Caki2 (cell line): Measurements from ENCODE around the gene SLC6A18. TPM values are rescaled to one million over a fixed set of nuclear protein-coding genes. Genes with fewer than 3 reads are reported as not detected.

Source experiments
- DNase-seq: peaks from one replicate; pipeline ENCODE4 v3.0.0-alpha.2; 2015; ENCODE audit warnings: low read depth
- in situ Hi-C: cut with HindIII; loops from 2 replicates; pipeline ENCODE4 v1.10.0; 2016; ENCODE audit warnings: low sequenced_read_pairs, low pct_unique_long_range_greater_than_20kb, mixed read lengths
- total RNA-seq: library from RNA; depleted of rRNA; stranded (reverse); fragments of >200 nt; shearing (Covaris generic); gene quantifications from 2 replicates; pipeline ENCODE4 v1.2.3, GENCODE V29; 2014; ENCODE audit warnings: low replicate concordance

The SLC6A18 gene
- total RNA-seq, 1 experiment from 2014 or later: not detected

GRCh38 chr5:1185629-1186350 lies 39.4 kb upstream of the SLC6A18 start:
- in situ Hi-C loops: no loop called here
- DNase-seq: no peak

DNA sequence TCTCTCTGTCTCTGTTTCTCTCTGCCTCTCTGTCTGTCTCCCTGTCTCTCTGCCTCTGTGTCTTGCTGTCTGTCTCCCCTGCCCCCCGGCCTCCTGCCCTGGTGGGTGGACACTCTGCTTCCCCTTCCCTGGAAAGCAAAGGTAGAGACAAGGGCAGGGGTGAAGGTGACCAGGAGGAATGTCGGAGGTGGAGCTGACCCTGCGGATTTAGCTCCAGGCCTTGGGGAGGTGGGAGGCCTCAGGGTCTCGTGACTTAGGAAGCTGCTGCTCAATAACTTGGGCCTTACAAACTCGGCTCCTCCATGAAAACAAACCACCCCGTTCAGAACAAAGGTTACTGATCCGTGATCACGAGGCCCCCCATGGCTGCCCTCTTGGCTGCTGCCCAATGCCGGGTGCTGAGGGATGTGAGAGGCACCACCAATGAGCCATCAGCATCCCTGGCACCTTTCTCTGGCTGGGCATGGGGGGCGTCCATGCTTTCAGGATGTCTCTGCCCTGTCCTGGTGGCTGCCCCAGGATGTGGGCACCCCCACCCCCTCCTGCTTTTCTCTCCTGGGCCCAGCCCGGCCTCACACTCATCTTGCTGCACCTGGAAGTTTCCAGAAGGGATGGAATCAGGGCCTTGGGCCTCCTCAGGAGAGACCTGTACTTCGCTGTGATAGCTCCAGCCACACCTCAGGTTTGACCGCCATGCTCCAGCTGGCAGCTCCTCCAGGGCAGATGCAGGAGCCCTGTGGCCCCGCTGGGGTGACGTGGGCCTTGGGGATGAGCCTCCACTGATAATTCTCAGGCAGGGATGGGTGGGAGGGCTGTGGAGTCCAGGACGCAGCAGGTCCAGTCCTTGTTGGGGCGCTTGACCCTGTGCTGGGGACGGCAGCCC lies 38.6 kb upstream of the SLC6A18 start:
- no peak for DNase-seq
- in situ Hi-C loops: no loop called here

- in situ Hi-C loops: no loop called here
- DNase-seq: no peak
Observed at GRCh38 chr5:1187234-1187949, 37.8 kb upstream of the SLC6A18 start.

DNA sequence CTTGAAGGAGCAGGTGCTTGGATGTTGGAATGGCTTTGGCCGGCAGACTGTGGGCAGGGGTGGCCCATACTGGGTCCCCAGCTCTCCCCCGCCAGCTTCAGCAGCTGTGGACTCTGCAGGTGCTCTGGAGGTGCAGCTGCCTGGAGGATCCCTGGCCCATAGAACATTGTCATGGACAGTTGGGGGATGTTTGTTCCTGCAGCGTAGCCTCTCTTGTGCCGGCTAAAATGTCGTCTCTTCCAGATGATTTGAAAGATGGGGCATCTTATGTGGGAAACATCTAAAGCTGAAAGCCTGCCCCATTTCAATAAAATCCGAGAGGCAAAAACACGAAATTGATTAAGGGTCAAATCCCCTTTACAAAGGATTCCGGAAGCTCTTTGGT lies 37.2 kb upstream of the SLC6A18 start:
- in situ Hi-C loops: no loop called here
- DNase-seq: no peak

GRCh38 chr5:1188464-1188863 lies 36.7 kb upstream of the SLC6A18 start:
- DNase-seq: no peak
- in situ Hi-C loops: no loop called here

DNA sequence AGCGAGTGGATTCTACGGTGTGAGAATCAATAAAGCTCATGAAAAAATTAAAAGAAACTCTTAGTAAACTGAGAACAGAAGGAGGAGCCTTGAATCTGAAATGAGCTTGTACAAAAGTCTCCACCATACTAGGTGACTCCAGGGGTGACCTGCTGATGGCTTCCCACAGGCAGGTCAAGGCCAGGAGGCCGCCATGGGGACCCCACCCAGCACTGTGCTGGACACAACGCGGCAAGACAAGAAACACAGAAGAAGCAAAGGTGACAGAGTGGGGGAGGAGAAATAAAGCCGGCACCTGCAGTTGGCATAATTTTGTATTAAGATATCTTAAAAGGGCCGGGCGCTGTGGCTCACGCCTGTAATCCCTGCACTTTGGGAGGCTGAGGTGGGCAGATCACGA lies 35.9 kb upstream of the SLC6A18 start:
- in situ Hi-C loops: no loop called here
- DNase-seq: no peak

DNA sequence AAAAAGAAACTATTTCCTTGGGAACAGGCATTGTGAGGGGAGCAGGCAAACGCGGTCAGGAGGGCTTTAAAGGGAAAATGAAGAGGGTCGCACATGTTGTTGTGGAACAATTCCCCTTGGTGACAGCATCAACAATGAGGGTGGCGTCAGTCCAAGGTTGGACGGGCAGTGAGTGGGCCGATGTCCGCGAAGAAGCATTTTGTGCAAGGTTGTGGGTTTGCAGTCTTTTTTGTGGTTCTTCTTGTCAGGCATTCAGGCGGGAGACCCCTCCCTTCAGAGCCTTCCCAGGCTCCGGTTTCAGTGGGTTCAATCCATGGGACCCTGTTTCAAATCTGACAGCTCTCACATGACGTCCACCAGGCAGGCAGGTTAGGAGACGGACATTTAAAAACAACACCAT lies 34.9 kb upstream of the SLC6A18 start:
- DNase-seq: no peak
- in situ Hi-C loops: no loop called here

DNA sequence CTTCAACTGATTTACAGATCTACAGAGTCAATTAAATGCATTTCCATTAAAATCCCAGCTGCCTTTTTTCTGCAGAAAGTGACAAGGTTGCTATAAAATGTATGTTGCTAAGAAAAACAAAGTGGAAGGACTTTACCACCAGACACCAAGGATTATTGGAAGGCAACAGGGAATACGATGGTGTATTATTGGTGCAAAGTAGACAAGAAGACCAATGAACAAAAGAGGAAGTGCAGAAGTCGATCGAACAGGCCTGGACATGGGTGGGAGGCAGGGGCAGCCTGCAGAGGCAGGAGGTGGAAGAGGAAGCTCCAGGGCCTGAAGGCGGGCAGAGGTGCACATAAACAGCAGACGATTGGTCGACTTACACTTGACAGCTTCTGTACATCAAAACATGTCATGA lies 34.3 kb upstream of the SLC6A18 start:
- DNase-seq: no peak
- in situ Hi-C loops: no loop called here

DNA sequence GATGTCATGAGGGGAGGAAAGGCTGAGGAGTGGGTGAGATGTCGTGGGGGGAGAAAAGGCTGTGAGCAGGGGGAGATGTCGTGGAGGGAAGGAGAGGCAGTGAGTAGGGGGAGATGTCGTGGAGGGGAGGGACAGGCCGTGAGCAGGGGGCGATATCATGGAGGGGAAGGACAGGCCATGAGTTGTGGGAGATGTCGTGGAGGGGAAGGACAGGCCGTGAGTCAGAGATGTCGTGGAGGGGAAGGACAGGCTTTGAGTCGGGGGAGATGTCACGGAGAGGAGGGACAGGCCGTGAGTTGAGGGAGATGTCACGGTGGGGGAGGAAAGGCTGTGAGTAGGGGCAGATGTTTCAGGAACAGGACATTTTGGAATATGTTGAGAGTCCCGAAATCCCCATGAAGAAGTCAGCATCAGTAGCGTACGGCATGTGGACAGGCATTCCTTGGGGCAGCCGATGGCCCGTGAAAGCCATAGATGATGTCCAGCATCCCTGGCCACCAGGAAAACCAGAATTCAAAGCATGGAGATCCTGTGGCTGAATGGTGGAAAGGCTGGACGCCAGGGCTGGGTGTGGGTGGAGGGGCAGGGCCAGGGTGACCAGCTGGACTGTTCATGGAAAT lies 32.1 kb upstream of the SLC6A18 start:
- in situ Hi-C loops: no loop called here
- no peak for DNase-seq

DNA sequence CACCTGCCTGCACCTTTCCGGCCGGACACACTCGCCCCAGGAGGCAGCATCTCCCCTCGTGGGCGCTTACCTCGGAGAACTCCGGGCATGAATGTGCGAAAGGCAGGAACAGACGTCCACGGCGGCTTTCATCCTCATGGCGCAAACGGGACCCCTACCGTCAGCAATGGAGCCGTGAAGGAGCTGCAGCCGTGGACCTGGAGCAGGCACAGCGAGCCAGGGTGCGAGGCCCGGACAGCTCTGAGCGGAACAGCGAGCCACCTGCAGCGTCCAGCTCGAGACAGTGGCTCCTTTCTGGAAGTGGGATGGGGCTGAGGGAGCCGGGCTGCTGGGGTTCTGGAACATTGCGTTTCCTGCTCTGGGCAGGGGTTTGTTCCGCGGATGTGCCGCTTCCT lies 31.6 kb upstream of the SLC6A18 start:
- in situ Hi-C loops: no loop called here
- DNase-seq: no peak

DNA sequence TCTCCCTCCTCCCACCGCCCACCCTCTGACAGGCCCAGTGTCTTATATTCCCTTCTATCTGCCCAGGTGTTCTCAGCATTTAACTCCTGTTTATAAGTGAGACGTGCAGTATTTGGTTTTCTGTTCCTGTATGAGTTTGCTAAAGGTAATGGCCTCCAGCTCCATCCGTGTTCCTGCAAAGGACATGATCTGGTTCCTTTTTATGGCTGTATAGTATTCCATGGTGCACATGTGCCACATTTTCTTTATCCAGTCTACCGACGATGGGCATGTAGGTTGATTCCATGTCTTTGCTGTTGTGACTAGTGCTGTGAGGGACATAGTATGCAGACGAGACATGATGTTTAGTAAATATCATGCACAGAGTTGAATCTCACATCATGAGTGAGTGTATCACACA lies 30.8 kb upstream of the SLC6A18 start:
- DNase-seq: no peak
- in situ Hi-C loops: no loop called here

DNA sequence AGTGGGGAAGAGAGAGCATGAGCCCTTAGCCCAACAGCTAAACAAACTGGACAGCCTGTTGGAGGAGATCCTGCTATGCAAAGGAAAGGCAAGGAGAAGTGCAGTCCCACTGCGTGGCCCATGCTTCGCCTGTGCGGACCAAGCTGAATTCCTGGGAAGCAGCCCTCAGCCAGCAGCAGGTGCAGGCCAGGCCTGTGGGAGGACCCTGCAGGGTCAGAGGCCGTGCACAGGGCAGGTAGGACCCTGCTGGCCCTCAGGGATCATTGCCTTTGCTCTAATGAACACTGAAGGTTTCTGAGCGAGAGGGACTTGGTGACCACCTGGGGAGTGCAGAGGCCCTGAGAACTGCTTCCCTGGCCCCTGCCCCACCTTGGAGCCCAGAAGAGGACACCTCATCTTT lies 29.7 kb upstream of the SLC6A18 start:
- in situ Hi-C loops: no loop called here
- no peak for DNase-seq

GRCh38 chr5:1195916-1196315 lies 29.3 kb upstream of the SLC6A18 start:
- no peak for DNase-seq
- in situ Hi-C loops: no loop called here

GRCh38 chr5:1196562-1196961 lies 28.6 kb upstream of the SLC6A18 start:
- in situ Hi-C loops: no loop called here
- DNase-seq: no peak

DNA sequence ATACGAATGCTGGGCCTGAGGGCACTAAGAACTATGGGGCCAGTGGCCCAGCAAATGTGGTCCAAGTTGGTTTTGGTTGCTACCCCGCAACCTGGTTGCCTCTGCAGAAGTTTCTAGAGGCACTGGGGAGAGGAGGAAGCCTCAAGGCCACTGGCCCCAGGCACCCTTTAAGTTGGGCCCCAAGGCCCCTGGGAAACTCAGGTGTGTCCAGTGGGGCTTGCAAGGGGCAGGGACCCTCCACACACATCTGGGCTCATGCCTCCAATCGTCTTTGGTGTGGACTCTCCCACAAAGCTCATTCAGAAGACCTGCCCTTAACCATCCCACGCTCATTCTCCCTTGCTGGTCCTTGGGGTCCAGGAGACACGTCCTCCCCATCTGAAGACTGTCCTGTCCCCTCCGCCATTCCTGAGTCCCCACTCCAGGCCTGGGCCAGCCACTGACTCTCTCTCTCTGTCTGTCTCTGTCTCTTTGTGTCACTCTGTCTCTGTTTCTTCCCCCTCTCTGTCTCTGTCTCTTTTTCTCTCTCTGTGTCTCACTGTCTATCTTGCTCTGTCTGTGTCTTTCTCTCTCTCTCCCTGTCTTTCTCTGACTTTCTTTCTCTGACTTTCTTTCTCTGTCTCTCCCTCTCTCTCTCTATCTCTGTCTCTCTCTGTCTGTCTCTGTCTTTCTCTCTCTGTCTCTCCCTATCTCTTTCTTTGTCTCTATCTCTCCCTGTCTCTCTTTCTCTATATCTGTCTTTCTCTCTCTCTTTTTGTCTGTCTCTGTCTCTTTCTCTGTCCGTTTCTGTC lies 27.1 kb upstream of the SLC6A18 start:
- no peak for DNase-seq
- in situ Hi-C loops: no loop called here

GRCh38 chr5:1199340-1199648 lies 25.9 kb upstream of the SLC6A18 start:
- no peak for DNase-seq
- in situ Hi-C loops: no loop called here

GRCh38 chr5:1199649-1200494 lies 25.3 kb upstream of the SLC6A18 start:
- no peak for DNase-seq
- in situ Hi-C loops: no loop called here
